NCI-H524 (cell line): ENCODE data around the gene TMEM231.
A peak's percentile ranks its signal among the peaks of the same experiment; 100 is the strongest.
"Not testable (repeated sequence)": the region's sequence is repeated elsewhere in the genome, so short reads cannot be mapped to it uniquely, and the experiment has no call there.

Experiments
- DNase-seq, 2 experiments: peaks; one replicate each; lab custom pipeline; 2025; lab: John Stamatoyannopoulos, UW

Gene TMEM231

GRCh38 chr16:75532142-75532765 is 23.8 kb downstream of the TMEM231 start:
- DNase-seq = no peak

GRCh38 chr16:75529959-75530358 is 26.1 kb downstream of the TMEM231 start:
- no peak for DNase-seq

GRCh38 chr16:75529056-75529905 is 26.8 kb downstream of the TMEM231 start:
- DNase-seq = no peak

GRCh38 chr16:75527825-75528299 is 28.2 kb downstream of the TMEM231 start:
- no peak for DNase-seq

- no peak for DNase-seq
Measured at GRCh38 chr16:75526032-75526790, 29.8 kb downstream of the TMEM231 start.

- DNase-seq = no peak
Measured at GRCh38 chr16:75519175-75519574, 36.9 kb downstream of the TMEM231 start.

GRCh38 chr16:75516189-75516966 is 39.7 kb downstream of the TMEM231 start:
- DNase-seq = peak in 1 of 2 experiments; percentile 31

- DNase-seq = no peak
Measured at GRCh38 chr16:75514296-75514695, 41.8 kb downstream of the TMEM231 start.

- DNase-seq = no peak
Measured at GRCh38 chr16:75506574-75506973, 49.5 kb downstream of the TMEM231 start.

- DNase-seq = no peak
Measured at GRCh38 chr16:75506107-75506506, 49.9 kb downstream of the TMEM231 start.

- no peak for DNase-seq
Measured at GRCh38 chr16:75503801-75504200, 52.3 kb downstream of the TMEM231 start.

GRCh38 chr16:75502916-75503605 is 53.0 kb downstream of the TMEM231 start:
- no peak for DNase-seq

GRCh38 chr16:75501820-75502219 is 54.2 kb downstream of the TMEM231 start:
- not testable (repeated sequence) for DNase-seq

- DNase-seq = no peak
Measured at GRCh38 chr16:75501359-75501758, 54.7 kb downstream of the TMEM231 start.

- peak in 1 of 2 experiments; percentile 46 for DNase-seq
Measured at GRCh38 chr16:75498605-75499322, 57.3 kb downstream of the TMEM231 start.

GRCh38 chr16:75497558-75497957 is 58.5 kb downstream of the TMEM231 start:
- DNase-seq = no peak

GRCh38 chr16:75495076-75495674 is 60.9 kb downstream of the TMEM231 start, which contains the start of gene CHST6:
Gene CHST6, minus strand, starts transcription at chr16:75495441. Its CDS starts 15,613 bp downstream, at chr16:75479828.
- peak in 1 of 2 experiments; percentile 31 for DNase-seq

GRCh38 chr16:75494661-75495075 is 61.4 kb downstream of the TMEM231 start:
- DNase-seq = no peak

GRCh38 chr16:75494184-75494583 is 61.9 kb downstream of the TMEM231 start:
- DNase-seq = no peak

- peak; percentile 40 to 78 for DNase-seq
Measured at GRCh38 chr16:75491876-75492275, 64.2 kb downstream of the TMEM231 start.
